Measurements from ENCODE around the gene RPS8.
"Not testable (repeated sequence)": the region's sequence is repeated elsewhere in the genome, so short reads cannot be mapped to it uniquely, and the experiment has no call there.

RPS8 gene

GRCh38 chr1:44819196-44819607 is 43.9 kb downstream of the RPS8 start:
- peaks cover 6% of the 10 kb centered on the region for H3K4me1 ChIP-seq (ENCODE audit: control insufficient read depth, low read depth, low read length)
- peak overlapping the region; percentile 29 for H3K27ac ChIP-seq (ENCODE audit: low read length)
- H3K9ac ChIP-seq (ENCODE audit: low read length) = no peak overlapping the region
- peak overlapping the region; percentile 60 for H3K4me3 ChIP-seq (ENCODE audit: low read length)
- H3K9me3 ChIP-seq (ENCODE audit: control insufficient read depth, low read depth, low read length) = no peaks in the 10 kb centered on the region
- H3K27me3 ChIP-seq (ENCODE audit: control insufficient read depth, insufficient read depth, low read length) = no peaks in the 10 kb centered on the region
- no peaks in the 10 kb centered on the region for H3K36me3 ChIP-seq (ENCODE audit: control insufficient read depth, low read depth, low read length)

- Histone ChIP-seq H3K36me3 (ENCODE audit: control insufficient read depth, low read depth, low read length) (no peaks in the 10 kb centered on the region), H3K4me1 (ENCODE audit: control insufficient read depth, low read depth, low read length) (peaks cover 6% of the 10 kb centered on the region), H3K4me3 (ENCODE audit: low read length) (peak overlapping the region; percentile 60), H3K27me3 (ENCODE audit: control insufficient read depth, insufficient read depth, low read length) (no peaks in the 10 kb centered on the region), H3K9me3 (ENCODE audit: control insufficient read depth, low read depth, low read length) (no peaks in the 10 kb centered on the region), H3K9ac (ENCODE audit: low read length) (peak overlapping the region; percentile 97), H3K27ac (ENCODE audit: low read length) (peak overlapping the region; percentile 100)
Measured at GRCh38 chr1:44819608-44820327, 44.4 kb downstream of the RPS8 start.

GRCh38 chr1:44820328-44821239 is 45.2 kb downstream of the RPS8 start:
- H3K4me3 ChIP-seq (ENCODE audit: low read length) = peak overlapping the region; percentile 60
- no peaks in the 10 kb centered on the region for H3K27me3 ChIP-seq (ENCODE audit: control insufficient read depth, insufficient read depth, low read length)
- H3K9ac ChIP-seq (ENCODE audit: low read length) = peak overlapping the region; percentile 97
- H3K27ac ChIP-seq (ENCODE audit: low read length) = peak overlapping the region; percentile 100
- no peaks in the 10 kb centered on the region for H3K36me3 ChIP-seq (ENCODE audit: control insufficient read depth, low read depth, low read length)
- no peaks in the 10 kb centered on the region for H3K9me3 ChIP-seq (ENCODE audit: control insufficient read depth, low read depth, low read length)
- H3K4me1 ChIP-seq (ENCODE audit: control insufficient read depth, low read depth, low read length) = peaks cover 6% of the 10 kb centered on the region

- Histone ChIP-seq H3K27ac (ENCODE audit: low read length) (no peak overlapping the region), H3K4me3 (ENCODE audit: low read length) (no peak overlapping the region), H3K4me1 (ENCODE audit: control insufficient read depth, low read depth, low read length) (peaks cover 6% of the 10 kb centered on the region), H3K36me3 (ENCODE audit: control insufficient read depth, low read depth, low read length) (no peaks in the 10 kb centered on the region), H3K9ac (ENCODE audit: low read length) (no peak overlapping the region), H3K27me3 (ENCODE audit: control insufficient read depth, insufficient read depth, low read length) (no peaks in the 10 kb centered on the region), H3K9me3 (ENCODE audit: control insufficient read depth, low read depth, low read length) (no peaks in the 10 kb centered on the region)
Measured at GRCh38 chr1:44821240-44821715, 45.9 kb downstream of the RPS8 start.

GRCh38 chr1:44822131-44822701 is 46.9 kb downstream of the RPS8 start:
- H3K4me3 ChIP-seq (ENCODE audit: low read length) = no peak overlapping the region
- H3K36me3 ChIP-seq (ENCODE audit: control insufficient read depth, low read depth, low read length) = no peaks in the 10 kb centered on the region
- no peaks in the 10 kb centered on the region for H3K9me3 ChIP-seq (ENCODE audit: control insufficient read depth, low read depth, low read length)
- H3K27ac ChIP-seq (ENCODE audit: low read length) = no peak overlapping the region
- no peak overlapping the region for H3K9ac ChIP-seq (ENCODE audit: low read length)
- H3K4me1 ChIP-seq (ENCODE audit: control insufficient read depth, low read depth, low read length) = peaks cover 6% of the 10 kb centered on the region
- H3K27me3 ChIP-seq (ENCODE audit: control insufficient read depth, insufficient read depth, low read length) = no peaks in the 10 kb centered on the region

- H3K27ac ChIP-seq (ENCODE audit: low read length) = no peak overlapping the region
- no peaks in the 10 kb centered on the region for H3K36me3 ChIP-seq (ENCODE audit: control insufficient read depth, low read depth, low read length)
- no peak overlapping the region for H3K4me3 ChIP-seq (ENCODE audit: low read length)
- no peaks in the 10 kb centered on the region for H3K9me3 ChIP-seq (ENCODE audit: control insufficient read depth, low read depth, low read length)
- no peaks in the 10 kb centered on the region for H3K27me3 ChIP-seq (ENCODE audit: control insufficient read depth, insufficient read depth, low read length)
- no peak overlapping the region for H3K9ac ChIP-seq (ENCODE audit: low read length)
- peaks cover 6% of the 10 kb centered on the region for H3K4me1 ChIP-seq (ENCODE audit: control insufficient read depth, low read depth, low read length)
Measured at GRCh38 chr1:44822981-44823451, 47.7 kb downstream of the RPS8 start.

- H3K27ac ChIP-seq (ENCODE audit: low read length); H3K27me3 ChIP-seq (ENCODE audit: control insufficient read depth, insufficient read depth, low read length); H3K4me3 ChIP-seq (ENCODE audit: low read length); H3K4me1 ChIP-seq (ENCODE audit: control insufficient read depth, low read depth, low read length); H3K36me3 ChIP-seq (ENCODE audit: control insufficient read depth, low read depth, low read length); H3K9ac ChIP-seq (ENCODE audit: low read length); H3K9me3 ChIP-seq (ENCODE audit: control insufficient read depth, low read depth, low read length): not testable (repeated sequence)
Measured at GRCh38 chr1:44824392-44824791, 49.1 kb downstream of the RPS8 start.

- no peaks in the 10 kb centered on the region for H3K36me3 ChIP-seq (ENCODE audit: control insufficient read depth, low read depth, low read length)
- H3K9me3 ChIP-seq (ENCODE audit: control insufficient read depth, low read depth, low read length) = no peaks in the 10 kb centered on the region
- H3K4me3 ChIP-seq (ENCODE audit: low read length) = no peak overlapping the region
- H3K4me1 ChIP-seq (ENCODE audit: control insufficient read depth, low read depth, low read length) = peaks cover 4% of the 10 kb centered on the region
- H3K9ac ChIP-seq (ENCODE audit: low read length) = no peak overlapping the region
- H3K27me3 ChIP-seq (ENCODE audit: control insufficient read depth, insufficient read depth, low read length) = no peaks in the 10 kb centered on the region
- no peak overlapping the region for H3K27ac ChIP-seq (ENCODE audit: low read length)
Measured at GRCh38 chr1:44826375-44827196, 51.2 kb downstream of the RPS8 start.

GRCh38 chr1:44827197-44828002 is 52.1 kb downstream of the RPS8 start:
- H3K36me3 ChIP-seq (ENCODE audit: control insufficient read depth, low read depth, low read length) = no peaks in the 10 kb centered on the region
- no peaks in the 10 kb centered on the region for H3K27me3 ChIP-seq (ENCODE audit: control insufficient read depth, insufficient read depth, low read length)

GRCh38 chr1:44828003-44828651 is 52.8 kb downstream of the RPS8 start:
- no peak overlapping the region for H3K4me3 ChIP-seq (ENCODE audit: low read length)
- H3K4me1 ChIP-seq (ENCODE audit: control insufficient read depth, low read depth, low read length) = peaks cover 11% of the 10 kb centered on the region
- no peaks in the 10 kb centered on the region for H3K9me3 ChIP-seq (ENCODE audit: control insufficient read depth, low read depth, low read length)
- H3K36me3 ChIP-seq (ENCODE audit: control insufficient read depth, low read depth, low read length) = no peaks in the 10 kb centered on the region
- no peak overlapping the region for H3K9ac ChIP-seq (ENCODE audit: low read length)
- no peaks in the 10 kb centered on the region for H3K27me3 ChIP-seq (ENCODE audit: control insufficient read depth, insufficient read depth, low read length)
- H3K27ac ChIP-seq (ENCODE audit: low read length) = no peak overlapping the region

More at GRCh38 chr1:44827197-44828002, 52.1 kb downstream of the RPS8 start:
- H3K9ac ChIP-seq (ENCODE audit: low read length) = no peak overlapping the region
- H3K4me1 ChIP-seq (ENCODE audit: control insufficient read depth, low read depth, low read length) = peaks cover 11% of the 10 kb centered on the region
- H3K4me3 ChIP-seq (ENCODE audit: low read length) = no peak overlapping the region
- no peak overlapping the region for H3K27ac ChIP-seq (ENCODE audit: low read length)
- no peaks in the 10 kb centered on the region for H3K9me3 ChIP-seq (ENCODE audit: control insufficient read depth, low read depth, low read length)
